Keratinocyte (primary cell): ENCODE results near the gene TUBA3D.
"Not testable (repeated sequence)": the region's sequence is repeated elsewhere in the genome, so short reads cannot be mapped to it uniquely, and the experiment has no call there.

Experiments used
- CTCF ChIP-seq, 3 experiments: IDR thresholded peaks in 1 of 3; conservative IDR thresholded peaks in 1 of 3; optimal IDR thresholded peaks in 1 of 3; 2 replicates in 2 of 3; 3 replicates in 1 of 3; pipeline versions ENCODE3 to v1.5.1; 2011; ENCODE audit warnings: low read length in 3 of 3, mild to moderate bottlenecking in 3 of 3, moderate library complexity in 2 of 3, control low read depth in 1 of 3, inconsistent platforms in 1 of 3; ENCODE audit not compliant: insufficient read depth in 2 of 3; ENCODE audit errors: extremely low read depth in 1 of 3
- EZH2 ChIP-seq: IDR thresholded peaks from one replicate; pipeline ENCODE4 v1.6.1; 2012; ENCODE audit warnings: inconsistent platforms, mild to moderate bottlenecking, low read length, moderate library complexity

- not testable (repeated sequence) for TF ChIP-seq CTCF (optimal IDR thresholded peaks at IDR 0.05 in 1 of 3, IDR thresholded peaks at IDR 0.05 in 1 of 3, conservative IDR thresholded peaks at IDR 0.05 in 1 of 3; ENCODE audit: extremely low read depth in 1 of 3, insufficient read depth in 2 of 3, low read length in 3 of 3); EZH2
These were observed 8.2 kb upstream of the TUBA3D start for GRCh38 chr2:131467722-131468121.
